ENCODE results near the gene SHBG.

Gene SHBG

DNA sequence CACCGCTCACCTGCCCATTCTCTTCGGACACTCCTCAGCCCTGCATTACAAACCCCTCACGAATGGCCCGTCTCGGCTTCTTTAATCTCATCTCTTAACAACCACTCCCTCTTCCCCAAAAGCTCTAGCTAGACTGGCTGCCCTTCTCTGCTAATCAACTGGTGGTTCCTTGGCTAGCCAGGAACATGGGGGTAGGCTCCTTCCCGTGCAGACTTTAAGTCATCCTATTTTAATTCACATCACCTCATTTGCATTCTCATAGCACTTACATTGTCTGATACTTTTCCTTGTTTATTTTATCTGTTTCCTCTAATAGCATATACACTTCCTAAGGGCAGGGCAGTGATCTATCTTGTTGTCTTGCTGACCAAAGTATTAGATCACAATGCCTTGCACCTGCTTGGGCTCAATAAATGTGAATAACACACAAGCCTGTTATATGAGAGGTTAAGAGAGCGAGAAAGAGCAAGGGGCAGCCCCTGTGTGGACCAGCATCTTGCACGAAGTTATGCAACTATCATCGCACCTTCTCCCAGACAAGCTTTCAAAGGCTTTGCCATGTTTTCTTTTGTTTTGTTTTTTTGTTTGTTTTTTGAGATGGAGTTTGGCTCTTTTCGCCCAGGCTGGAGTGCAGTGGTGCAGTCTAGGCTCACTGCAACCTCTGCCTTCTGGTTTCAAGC, 47.6 kb downstream of the SHBG start:
- no peak for DNase-seq (ENCODE audit: low read depth)
- TF ChIP-seq, protein P1, sequence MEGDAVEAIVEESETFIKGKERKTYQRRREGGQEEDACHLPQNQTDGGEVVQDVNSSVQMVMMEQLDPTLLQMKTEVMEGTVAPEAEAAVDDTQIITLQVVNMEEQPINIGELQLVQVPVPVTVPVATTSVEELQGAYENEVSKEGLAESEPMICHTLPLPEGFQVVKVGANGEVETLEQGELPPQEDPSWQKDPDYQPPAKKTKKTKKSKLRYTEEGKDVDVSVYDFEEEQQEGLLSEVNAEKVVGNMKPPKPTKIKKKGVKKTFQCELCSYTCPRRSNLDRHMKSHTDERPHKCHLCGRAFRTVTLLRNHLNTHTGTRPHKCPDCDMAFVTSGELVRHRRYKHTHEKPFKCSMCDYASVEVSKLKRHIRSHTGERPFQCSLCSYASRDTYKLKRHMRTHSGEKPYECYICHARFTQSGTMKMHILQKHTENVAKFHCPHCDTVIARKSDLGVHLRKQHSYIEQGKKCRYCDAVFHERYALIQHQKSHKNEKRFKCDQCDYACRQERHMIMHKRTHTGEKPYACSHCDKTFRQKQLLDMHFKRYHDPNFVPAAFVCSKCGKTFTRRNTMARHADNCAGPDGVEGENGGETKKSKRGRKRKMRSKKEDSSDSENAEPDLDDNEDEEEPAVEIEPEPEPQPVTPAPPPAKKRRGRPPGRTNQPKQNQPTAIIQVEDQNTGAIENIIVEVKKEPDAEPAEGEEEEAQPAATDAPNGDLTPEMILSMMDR (IDR thresholded peaks at IDR 0.05; ENCODE audit: insufficient read depth, low read depth, low read length, missing control alignments) = no peak
- H3K4me3 ChIP-seq (ENCODE audit: low read depth, low read length) = no peak overlapping the region
